GM19035 (cell line): ENCODE data around the gene C5.

Source experiments
- ATAC-seq: cut with Tn5 transposase; IDR thresholded peaks from one replicate; pipeline ENCODE4 v1.9.1; 2021; ENCODE audit not compliant: unreplicated experiment

The C5 gene

DNA sequence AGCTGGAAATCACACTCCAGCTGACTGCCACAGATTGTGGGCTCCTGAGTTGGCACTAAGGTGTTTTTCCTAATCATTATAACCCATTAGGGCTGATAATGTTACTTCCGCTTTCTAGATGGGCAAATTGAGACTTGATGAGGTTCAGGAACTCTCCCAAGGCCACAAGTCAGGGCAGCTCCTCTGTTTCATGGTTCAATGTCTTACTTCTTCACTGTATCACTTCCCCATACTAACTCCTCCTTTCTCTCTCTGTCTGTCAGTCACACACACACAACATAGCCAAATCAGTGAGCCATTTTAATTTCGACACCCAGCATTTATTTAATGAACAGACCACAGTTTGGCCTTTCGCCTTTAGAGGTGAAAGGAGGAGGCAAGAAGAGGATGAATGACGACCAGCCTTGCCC, 105.6 kb downstream of the C5 start:
- ATAC-seq, result no peak

- ATAC-seq, result no peak
These were observed 107.7 kb downstream of the C5 start for GRCh38 chr9:120942186-120943001.

DNA sequence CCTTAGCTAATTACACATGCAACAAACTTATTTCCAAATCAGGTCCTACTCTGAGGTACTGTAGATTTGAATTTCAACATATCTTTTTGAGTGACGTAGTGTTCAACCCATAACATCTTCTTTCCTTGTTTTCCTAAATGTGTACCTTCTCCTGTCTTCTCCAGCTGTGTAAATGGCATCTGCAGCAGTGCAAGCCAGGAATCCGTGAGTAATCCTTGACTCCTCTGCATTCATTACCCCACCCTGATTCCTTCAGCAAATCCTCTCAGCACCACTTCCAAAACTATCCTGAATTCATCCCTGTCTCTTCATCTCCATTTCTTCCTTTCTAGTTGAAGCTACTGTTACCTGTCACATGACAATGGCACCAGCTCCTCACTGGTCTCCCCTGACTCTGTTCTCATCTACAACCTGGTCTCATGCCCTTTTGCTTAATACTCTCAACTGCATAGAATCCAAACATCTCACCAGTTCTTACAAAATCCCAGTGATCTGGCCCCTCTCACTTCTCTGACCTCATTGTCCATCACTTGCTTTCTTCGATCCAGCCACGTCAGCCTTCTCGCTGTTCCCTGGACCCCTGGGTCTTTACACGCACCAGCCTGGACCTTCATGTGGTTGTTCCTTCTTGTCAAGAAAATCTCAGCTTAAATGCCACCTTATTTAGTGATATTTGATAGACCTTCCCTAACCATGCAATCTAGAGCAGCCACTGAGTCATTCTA, 108.9 kb downstream of the C5 start:
- no peak for ATAC-seq

DNA sequence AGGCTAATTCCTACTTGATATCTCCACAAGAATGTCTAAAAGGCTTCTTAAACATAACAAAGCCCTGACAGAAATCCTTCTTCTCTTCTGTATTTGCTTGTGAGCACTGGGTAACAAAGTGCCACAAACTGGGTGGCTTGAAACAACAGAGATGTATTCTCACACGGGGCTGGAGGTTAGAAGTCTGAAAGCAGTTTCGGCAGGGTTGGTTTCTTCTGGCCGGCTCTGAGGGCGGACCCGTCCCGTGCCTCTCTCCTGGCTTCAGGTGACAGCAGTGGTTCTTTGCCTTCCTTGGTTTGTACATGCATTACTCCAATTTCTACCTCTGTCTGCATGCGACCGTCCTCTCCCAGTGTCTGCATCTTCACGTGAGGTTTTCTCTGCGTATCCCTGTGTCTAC, 109.5 kb downstream of the C5 start:
- ATAC-seq, result no peak

DNA sequence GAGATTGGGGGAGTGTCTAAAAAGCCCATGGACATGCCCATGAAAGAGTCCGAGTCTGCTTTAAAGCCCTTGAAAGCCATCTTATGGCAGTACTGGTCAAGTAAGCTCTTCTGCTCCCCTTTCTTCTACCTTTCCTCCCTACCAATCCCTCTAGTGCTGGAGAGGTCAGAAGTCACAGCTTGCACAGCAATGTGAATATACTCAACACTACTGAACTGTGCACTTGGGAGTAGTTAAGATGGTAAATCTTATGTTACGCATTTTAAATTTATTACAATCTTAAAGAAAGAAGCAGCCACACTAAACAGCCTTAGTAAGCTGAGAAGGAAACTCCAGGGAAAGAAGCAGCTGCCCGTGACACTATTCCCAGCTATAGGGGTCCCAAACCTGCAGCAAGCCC, 111.2 kb downstream of the C5 start:
- ATAC-seq, result no peak

DNA sequence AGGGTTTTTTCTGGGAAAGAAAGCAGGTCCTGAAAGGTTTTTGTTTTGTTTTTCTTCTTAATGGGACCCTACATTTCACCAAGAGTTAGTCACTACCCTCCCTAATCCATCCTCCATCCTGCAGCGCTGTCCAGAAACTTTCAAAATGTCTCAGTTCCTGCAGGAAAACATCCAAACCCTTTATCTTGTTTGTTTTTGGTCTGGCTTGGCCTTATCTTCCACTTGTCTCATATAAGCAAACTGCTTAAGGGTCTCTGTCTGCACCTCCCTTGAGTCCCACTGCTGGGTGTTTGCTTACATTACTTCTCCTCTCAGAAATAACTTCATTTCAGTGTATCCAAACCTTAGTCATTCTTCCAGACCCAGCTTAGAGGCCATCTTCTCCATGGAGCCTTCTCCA, 112.5 kb downstream of the C5 start:
- no peak for ATAC-seq

DNA sequence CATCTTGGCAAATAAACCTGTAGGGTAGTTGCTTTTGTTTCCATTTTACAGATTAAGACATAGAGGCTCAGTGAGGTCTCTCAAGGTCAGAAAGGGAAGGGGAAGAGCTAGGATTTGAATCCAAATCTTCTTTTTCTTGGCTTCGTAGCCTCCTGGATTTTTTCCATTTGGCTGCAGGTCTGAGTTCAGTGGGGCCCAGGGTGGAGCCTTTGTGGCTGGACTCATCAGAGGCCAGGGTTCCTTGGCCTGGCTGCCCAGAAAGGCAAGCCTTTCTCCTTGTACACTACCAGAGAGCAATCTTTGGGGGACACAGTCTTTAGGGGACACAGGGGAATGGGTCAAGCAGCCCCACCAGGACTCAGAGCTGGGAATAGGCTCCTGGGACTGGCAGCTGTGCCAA, 112.9 kb downstream of the C5 start:
- no peak for ATAC-seq

DNA sequence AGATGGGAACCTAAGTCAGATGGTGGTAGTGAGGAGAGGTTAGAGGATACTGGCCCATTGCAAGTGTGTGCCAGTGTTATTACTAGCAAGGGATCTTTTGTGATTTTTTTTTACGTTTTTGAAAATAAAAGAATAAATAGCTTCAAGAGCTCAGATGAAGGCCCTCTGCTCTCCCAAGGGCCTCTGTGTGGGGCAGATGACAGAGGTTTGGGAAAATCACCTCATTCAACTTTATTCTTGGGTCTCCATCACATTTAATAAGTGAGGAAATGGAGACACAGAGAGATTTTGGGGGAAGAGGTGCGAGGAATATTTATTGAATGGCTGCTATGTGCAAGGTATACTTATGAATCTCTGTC, 113.3 kb downstream of the C5 start:
- no peak for ATAC-seq

GRCh38 chr9:120936011-120936763, 113.9 kb downstream of the C5 start:
- ATAC-seq, result peak; percentile 47

DNA sequence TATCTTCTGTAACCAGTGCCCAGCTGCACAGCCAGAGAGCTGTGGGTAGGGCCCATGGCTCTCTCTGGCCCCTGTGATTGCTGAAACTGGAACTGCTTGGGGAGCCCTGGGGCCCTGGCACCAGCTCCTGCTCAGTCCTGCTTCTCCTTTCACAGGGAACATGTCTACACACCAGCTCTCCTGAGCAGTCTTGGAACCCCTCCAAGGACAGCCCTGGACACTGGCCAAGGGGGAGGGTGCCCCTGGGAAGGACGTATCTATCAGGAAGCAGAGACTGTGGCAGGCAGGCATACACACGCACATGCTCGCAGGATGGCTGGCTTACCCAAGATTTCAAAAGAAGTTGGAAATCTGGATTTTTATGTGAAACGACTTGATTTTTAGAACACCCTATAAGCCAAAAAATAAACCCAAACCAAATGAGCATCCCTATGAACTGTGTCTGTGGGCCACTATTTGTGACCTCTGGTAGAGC, 114.7 kb downstream of the C5 start:
- ATAC-seq, result no peak

GRCh38 chr9:120934281-120934680, 115.8 kb downstream of the C5 start:
- no peak for ATAC-seq

DNA sequence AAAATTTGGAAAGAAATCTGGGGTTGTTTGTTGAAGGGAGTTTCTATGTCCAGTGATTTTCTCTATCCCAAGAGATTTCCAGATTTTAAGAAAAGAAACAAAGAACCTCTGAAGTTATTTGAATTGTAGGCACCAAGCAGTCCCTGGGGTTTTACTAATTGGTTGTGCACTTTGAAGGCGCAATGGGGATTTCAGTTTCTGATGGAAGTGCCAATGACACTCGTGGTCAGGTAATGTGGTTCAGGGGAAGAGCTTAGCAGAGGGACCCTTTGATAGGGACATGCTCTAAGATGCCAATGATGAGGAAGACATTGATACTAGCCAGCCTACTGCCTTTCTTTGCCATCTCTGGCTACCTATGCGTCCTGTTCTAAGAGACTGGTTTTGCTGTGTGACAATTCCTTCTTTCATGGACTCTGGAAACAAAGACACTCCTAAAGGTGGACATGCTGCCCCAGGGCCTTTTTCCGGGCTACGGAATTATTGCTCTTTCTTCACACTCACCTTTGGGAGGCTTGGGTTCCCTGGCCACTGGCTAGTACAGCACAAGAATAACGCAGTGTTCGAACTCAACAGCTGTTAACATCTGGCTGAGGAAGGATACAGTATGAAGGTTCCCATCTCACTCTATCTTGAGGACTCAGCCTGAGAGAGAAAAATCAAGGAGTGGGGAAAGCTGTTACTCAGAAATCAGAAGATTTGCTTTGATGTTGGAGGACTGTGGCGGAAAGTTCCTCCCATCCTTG, 116.6 kb downstream of the C5 start:
- no peak for ATAC-seq

DNA sequence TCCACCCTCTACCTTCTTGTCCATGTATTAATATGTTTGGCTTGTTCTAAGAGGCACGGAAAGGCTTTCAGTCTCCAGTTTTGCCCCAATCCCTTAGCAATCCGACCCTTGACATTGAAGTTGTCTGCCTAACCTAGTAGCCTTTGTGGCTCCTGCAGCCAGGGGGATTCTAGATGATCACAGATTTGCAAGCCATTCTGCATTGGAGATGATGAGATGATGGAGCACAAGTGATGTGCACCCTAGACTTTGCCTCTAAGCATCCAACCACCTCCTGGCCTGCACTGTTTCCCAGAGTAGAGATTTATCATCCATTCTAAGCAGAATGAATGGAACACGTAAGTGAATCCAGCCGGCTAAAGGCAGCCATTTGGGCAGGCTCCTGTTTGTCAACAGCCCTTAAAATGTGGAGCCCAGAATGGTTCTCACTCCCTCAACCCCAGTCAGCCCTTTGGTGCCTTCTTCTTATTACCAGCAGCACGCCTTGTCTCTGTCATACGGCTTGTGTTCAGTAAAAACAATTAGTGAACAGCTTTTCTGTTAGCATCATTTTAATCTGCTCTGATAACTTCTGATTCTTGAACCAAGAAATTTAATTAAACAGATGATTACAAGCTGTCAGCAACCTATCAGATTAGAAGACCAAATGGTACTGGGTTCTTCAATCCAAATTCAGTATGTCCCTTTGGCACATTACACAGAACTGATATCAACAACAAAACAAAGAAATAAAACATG, 117.8 kb downstream of the C5 start:
- no peak for ATAC-seq

DNA sequence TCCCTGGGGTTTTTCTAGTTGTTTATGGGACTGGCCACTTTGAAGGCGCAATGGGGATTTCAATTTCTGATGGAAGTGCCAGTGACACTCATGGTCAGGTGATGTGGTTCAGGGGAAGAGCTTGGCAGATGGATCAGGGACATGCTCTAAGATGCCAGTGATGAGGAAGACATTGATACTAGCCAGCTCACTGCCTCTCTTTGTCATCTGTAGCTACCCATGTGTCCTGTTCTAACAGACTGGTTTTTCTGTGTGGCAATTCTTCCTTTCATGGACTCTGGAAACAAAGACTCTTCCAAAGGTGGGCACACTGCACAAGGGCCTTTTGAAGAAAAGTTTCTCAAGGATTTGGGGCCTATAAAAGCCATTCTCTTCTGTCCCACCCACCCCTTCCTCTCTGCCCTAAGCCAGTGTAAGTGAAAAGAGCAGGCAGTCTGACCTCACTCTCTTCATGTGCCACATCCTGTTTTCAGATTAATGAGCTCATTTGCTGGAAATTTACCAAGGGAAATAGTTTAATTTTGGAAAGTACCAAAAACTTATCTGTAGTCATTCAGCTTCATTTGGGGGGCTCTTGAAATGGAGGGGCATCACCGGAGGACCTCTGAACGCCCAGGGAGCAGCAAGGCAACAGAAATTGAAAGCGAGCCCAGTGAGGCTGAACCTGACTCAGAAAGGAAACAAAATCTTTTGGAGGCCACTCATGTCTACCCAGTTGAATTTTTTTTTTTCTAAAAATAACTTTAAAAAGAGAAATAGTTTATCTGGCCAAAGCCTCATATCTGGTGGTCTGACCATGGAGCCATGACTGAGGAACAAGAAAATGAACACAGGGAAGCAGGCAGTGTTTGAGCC, 118.6 kb downstream of the C5 start:
- peak; percentile 45 for ATAC-seq

DNA sequence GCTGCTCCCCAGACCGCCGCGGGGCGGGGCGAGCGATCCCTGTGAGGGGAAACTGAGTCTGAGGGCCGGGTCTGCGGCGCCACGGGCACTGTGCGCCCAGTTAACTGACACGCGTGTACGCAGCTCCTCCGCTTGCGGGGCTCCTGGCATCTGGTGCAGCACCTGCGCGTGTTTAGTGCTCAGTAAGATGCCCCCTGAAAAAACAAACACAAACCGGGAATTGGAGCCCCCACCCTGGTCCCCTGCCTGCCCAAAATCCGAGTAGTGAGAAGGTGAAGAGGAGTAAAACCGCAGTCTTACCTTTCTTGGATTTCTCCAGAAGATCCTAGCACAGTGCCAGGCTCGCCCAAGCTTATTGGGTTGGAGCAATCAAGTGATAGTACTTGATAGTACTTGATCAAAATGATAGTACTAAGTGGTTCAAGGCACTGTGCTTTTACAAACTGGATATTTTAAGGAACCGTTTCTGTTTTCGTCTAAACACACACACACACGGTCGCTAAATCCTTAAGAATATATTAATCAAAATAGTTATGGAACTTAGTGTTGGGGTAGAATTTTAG, 120.8 kb downstream of the C5 start:
- ATAC-seq, result no peak

- ATAC-seq, result peak; percentile 37
These were observed 121.4 kb downstream of the C5 start for GRCh38 chr9:120928483-120929228.

GRCh38 chr9:120928015-120928482, 122.0 kb downstream of the C5 start:
- no peak for ATAC-seq

DNA sequence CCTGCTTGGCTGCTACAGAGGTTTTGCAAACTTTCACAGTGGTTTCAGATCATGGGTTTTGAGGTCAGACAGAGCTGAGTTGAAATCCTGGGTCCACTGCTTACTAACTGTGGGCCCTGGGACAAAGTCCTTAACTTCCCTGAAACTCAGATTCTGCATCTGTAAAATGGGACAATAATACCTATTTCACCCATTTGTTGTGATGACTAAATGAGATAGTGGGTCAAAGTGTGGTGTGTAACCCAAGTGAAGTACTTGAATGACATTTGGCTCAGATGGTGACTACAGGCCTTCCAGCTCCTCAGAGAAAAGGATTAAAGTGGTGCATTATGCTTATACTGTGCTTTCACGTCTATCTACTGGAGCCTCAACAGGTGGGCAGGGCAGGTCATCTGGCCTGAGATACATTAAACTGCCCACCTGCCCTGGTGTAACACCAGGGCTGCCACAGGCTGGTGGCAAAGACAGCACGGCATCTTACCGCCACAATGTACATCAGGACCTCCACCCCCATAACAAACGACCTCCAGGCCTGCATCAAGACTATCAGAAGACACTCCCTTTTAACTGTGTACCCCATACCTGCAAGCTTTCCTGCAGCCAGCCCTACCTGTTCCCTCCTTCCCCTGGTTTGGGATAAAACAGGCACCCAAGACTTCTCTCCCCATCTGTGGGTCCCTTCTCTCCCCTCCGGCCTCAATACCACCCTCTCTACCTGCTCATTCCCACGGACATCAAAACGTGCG, 122.6 kb downstream of the C5 start:
- no peak for ATAC-seq
